MV-4-11 (cell line): Measurements from ENCODE around the gene SHCBP1L.
A peak's percentile ranks its signal among the peaks of the same experiment; 100 is the strongest.

Experiments used
- DNase-seq: peaks from one replicate; lab custom pipeline; 2025; lab: John Stamatoyannopoulos, UW

Gene SHCBP1L

DNA sequence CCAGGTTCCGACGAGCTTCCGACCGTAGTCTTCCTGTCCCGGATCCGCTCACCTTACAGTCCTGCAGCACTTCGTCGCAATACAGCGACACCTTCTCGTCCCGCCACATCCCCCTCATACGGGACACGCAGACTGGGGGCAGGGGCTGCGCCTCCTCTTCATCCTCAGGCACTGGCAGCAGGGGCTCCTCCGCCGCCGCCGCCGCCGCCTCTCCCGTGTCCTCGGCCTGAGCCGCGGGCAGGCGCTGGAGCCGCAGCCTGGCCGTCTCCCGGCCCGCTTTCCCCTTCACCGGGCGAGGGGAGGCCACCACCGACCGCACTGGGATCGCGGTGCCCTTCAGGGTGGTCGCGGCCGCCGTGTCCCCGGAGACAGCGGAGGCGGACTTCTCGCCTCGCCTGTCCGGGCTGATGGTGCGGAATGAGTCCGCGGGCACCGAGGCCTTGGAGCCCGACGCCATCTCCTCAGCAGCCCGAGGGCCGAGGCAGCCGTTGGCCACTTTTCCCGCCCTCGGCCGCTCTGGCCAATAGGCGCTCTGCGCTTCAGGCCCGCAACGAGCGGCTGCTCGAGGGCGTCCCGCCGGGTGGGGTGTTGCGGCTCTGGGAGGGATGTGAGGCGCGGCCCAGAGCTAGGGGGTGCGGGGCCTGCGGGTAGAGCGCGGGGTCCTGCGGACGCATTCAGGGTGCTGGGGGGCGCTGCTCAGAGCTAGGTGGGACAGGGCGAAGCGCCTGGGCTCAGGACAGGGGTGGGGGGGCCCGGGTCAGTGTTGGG lies at the start of gene SHCBP1L:
TSS of gene SHCBP1L (minus strand) at position 490 of the 768 bp plus-strand sequence. CDS start at position 457, 33 bp downstream.
- no peak for DNase-seq

DNA sequence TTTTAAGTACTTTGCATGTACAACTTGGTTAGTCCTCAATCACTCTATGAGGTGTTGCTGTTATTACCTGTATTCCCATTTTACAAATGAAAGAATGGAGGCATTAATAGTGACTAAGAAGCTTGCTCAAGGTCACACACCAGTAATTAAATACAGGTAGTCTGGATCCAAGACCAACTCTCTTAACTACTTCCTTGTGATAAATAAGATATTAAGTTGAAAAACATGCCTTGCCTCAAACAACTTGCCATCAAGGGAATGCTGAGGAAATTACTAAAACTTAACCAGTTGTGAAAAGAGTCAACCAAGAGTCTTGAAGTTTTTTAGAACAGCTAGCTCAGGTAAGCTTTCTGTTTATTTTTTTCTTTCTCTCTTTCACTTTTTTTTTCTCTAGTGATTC lies 49.3 kb upstream of the SHCBP1L start:
- DNase-seq: no peak

DNA sequence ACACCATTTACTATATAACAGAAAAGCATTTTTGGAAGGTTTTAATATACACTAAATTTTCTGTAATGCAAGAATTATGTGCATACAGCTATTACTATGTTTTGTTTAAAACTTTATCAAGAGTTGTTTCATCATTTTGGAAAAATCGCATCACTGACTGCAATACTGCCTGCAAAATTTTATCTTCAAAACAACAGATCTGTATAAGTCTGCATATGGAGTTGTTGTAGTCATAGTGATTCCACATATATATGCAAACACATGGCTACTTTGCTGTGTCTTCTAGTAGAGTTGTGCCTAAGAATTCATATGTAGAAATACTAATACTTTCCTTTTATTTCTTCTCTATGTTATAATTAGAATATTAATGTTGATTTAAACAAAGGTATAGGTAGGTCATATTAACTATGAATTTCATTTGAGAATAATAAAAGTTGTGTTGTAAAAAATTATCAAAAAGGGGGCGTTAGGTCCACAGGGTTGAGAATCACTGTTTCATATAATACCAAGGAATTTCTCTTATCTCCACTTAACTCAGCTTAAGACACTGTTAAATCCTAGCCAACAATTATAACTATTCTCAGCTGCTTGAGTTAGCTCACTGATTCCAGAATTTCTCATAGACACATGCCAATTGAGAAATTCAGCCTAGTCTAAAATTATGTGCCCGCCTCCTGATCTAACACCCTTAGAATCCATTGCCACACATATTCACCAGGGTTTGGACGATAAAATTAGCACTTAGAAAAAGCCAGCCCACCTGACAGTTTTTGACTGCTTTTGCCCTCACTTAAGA lies 47.4 kb upstream of the SHCBP1L start:
- no peak for DNase-seq

DNA sequence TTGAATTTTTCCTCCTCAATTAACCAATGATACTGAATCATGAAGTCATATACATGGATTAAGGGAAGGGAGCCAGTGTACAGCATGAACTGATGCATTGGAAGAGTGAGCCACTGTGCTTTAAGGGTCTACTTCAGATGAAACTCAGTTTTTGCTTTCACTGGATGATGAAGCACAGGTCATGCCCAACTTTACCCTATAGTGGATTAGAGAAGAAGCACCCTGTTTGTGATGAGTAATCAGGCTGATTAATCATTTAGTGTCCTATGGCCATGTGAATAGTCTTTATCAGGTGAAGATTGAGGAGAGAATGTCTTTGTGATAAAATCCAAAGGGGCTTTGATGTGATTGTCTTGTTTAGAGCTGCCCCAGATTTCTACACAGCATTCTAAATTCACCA lies 45.5 kb upstream of the SHCBP1L start:
- DNase-seq: no peak

DNA sequence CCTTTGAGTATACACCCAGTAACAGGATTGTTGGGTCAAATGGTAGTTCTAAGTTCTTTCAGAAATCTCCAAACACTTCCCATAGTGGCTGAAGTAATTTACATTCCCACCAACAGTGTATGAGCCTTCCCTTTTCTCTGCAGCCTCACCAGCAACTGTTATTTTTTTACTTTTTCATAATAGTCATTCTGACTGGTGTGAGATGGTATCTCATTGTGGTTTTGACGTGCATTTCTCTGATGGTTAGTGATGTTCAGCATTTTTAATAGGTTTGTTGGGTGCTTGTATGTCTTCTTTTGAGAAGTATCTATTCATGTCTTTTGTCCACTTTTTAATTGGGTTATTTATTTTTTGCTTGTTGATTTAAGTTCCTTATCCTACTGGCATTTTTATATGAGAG lies 43.9 kb upstream of the SHCBP1L start:
- DNase-seq: no peak

DNA sequence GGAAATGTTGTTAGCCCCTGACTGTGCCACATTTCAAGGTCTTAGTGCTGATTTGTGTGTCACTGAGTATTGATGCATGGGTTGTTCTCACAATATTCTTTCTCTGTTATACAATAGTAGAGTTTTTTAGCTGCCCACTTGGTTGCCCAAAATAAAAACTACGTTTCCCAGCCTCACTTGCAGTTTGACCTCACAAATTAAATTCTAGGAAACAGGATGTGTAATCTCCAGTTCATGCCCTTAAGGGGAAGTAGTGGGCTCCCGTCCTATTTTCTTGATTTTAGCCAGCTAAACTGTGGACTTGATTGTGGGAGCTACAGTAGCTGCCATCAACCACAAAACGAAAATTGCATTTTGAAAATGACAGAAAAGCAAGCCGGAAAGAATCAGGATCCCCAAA lies 42.9 kb upstream of the SHCBP1L start:
- DNase-seq: peak; percentile 85

DNA sequence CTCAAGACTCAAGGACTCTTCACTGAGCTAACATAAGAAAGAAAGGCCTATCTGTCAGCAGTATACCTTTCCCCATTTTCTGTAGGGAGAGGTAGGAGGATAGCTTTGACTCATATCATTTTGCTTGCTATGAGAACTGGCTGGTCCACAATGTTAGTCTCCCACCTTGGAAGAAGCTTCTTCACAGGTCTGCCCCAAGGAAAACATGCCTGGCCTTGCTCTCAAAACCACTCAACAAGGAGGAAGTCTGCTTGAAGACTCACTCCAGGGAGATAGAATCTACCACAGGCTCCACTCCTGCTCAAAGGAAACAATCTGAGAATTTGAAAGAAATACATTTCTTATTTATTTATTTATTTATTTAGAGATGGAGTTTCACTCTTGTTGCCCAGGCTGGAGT lies 40.8 kb upstream of the SHCBP1L start:
- DNase-seq: no peak

DNA sequence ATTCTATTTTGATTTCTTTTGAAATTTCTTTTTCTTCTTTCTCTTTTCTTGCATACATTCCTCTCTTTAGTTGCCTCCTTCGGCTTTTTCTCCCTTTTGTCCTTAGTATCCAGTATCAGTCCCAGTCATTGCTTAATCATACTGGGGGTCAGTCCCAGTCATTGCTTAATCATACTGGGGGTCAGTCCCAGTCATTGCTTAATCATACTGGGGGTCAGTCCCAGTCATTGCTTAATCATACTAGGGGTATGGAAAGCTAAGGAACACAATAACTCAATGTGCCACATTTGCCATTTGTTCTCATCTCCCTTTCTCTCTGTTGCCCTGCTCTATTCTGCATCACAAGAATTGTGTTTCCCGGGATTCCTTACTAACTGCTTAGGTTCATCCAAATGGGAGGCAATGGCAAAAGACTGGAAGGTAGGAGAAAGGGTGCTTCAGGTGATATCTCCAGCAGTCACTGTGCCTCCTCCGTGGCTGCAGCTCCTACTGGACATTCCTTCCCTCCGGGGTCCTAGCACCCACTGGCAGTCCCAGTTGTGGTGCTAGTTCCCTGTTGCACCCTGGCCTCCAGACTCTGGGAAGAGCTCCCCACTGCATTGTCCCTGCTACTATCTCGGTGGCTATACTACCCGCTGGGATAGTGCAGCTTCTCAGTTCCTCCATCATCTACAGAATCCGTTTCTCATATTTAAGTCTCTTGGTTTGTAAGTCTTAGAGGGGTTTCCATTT lies 37.6 kb upstream of the SHCBP1L start:
- no peak for DNase-seq

DNA sequence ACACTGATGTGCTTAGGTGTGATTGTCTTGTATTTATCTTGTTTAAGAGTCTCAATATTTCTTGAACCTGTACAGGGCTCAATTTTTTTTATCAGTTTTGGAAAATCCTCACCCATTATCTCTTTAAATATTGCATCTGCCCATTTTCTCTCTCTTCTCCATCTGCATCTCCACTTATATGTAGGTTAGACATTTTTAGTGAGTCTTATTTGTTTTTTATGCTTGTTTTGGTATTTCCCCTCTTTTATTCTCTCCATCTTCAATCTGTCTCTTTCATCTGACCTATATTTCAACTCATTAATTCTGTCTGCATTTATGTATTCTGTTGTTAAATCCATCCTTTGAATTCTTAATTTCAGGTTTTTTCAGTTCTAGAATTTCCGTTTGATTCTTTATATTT lies 32.9 kb upstream of the SHCBP1L start:
- DNase-seq: no peak

DNA sequence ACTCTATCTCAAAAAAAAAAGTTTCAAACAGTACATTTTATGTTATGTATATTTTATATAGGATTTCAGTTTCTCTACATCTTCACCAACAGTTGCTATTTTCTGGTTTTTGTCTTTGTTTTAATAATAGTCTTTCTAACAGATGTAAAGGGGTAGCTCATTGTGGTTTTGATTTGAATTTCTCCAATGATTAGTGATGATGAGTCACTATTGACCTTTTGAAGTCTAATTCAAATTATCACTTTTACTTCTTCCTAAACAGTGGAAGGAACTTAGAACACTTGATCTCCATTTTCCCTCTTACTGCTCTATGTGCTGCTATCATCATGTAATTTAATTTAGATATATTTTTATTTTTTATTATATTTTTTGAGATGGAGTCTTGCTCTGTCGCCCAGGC lies 31.7 kb upstream of the SHCBP1L start:
- no peak for DNase-seq

DNA sequence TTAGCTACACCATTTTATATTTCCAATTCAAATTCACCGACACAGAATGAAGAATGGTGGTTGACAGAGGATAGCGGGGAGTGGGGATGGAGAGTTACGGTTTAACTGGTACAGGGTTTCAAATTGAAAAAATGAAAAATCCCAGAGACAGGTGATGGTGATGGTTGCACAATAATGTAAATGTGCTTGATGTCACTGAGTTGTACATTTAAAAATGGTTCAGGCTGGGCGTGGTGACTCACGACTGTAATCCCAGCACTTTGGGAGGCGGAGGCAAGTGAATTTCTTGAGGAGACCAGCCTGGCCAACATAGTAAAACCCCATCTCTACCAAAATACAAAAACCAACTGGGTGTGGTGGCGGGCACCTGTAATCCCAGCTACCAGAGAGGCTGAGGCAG lies 31.2 kb upstream of the SHCBP1L start:
- no peak for DNase-seq

DNA sequence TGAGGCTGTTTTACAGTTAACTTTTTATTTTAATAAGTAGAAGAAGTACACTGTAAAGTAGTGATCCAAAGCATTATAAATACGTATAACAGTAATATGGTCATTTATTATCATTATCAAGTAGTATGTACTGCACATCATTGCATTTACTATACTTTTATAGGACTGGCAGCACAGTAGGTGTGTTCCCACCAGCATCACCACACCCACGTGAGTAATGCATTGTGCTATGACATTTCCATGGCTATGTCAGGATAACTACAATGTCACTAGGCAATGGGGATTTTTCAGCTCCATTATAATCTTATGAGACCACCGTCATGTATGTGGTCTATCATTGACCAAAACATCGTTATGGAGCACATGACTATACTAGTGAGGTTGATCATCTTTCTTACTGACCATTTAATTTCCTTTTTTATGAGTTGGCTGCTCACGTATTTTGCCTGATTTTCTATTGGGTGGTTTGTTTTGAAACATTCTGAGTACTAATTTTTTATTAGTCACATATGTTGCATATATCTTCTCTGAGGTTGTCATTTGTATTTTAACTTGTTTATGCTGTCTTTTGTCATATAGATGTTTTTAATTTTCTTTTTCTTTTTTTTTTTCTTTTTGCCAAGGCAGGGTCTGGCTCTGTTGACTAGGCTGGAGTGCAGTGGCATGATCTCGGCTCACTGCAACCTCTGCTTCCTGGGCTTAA lies 25.3 kb upstream of the SHCBP1L start:
- no peak for DNase-seq

DNA sequence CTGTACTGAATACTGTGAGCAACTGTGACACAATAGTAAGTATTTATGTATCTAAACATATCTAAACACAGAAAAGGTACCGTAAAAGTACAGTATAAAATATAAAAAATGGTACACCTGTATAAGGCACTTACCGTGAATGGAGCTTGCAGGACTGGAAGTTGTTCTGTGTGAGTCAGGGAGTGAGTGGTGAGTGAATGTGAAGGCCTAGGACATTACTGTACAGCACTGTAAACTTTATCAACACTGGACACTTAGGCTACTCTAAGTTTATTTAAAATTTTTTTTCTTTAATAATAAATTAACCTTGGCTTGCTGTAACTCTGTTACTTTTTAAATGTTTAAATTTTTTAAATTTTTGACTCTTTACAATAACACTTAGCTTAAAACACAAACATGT lies 24.5 kb upstream of the SHCBP1L start:
- no peak for DNase-seq

DNA sequence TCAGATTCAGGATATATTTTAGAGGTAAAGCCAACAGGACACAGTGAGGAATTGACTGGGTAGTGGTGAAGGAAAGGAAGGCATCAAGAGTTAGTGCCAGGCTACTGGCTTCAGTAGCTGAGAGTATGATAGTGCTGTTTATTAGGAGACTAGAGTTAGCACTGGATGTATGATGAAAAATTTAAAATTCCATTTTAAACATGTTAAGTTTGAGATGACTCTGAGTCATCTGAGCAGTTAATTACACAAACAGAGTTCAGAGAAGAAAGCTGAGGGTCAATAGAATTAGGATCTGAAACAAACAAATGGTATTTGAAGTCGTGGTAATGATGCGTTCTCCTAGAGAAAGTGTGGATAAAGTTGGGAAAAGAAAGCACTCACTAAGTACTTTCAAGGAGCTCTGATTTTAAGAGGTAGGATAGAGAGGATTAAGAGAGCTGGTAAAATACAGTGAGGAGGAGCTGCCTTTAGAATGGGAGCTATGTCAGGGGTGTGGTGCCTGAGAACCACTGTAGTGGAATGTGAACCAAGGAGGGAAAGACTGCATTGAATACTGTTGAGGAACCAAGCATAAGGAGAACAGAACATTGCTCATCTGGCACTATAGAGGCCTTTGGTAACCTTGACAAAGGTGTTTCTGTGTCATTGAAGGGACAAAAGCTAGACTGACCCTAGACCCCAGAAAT lies 21.7 kb upstream of the SHCBP1L start:
- no peak for DNase-seq

DNA sequence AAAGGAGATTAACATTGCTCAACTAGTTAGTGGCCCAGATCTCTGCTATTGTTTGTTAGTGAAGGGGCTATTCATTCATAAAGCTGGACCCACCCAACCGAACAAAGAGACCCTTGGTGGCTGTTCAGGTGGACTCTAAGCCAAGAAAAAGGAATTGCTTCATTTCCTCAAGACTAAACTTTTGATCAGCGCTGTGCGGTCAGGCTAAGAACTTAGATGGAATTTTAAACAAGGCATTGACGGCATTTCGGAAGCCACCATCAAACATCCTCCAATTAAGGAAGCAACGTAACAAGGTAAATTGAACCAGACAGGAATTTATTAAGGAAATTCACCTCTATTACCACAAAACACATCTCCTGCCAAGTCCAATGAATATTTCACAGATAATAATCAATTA lies 19.9 kb upstream of the SHCBP1L start:
- DNase-seq: no peak

DNA sequence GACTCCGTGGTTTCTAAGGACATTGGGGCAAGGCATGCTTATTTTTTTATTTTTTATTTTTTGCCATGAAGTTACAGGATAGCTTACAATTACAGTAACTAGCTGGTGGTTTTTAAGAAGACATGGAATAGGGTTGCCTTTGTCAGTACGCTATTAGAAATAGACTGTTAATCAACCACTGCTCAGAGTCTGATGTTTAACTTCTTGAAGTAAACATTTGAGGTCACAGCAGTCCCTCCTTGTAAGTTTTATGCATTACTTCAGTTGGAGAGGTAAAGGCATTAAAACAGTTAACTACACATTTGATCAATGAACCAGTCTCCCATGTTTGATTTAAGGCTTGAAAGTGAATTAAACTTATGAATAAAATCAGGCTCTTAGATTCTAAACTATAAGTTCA lies 19.3 kb upstream of the SHCBP1L start:
- DNase-seq: no peak

DNA sequence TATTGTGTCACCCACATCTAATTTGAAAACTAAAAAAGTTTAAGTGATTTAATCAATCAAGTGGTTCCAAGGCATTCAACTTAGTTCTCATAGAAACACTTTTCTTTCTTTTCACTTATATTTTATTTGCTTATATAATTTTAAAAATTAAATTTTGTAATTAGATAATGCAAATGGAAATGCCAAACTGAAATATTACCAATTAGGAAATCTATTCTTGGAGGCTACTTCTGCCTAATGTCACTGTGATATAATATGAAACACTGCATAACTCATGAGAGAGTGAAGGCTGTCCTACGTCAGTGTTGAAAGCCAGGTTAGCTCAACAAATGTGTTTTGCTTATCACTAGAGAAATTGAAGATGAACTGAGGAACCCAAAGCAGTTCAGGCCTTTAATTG lies 18.3 kb upstream of the SHCBP1L start:
- no peak for DNase-seq

DNA sequence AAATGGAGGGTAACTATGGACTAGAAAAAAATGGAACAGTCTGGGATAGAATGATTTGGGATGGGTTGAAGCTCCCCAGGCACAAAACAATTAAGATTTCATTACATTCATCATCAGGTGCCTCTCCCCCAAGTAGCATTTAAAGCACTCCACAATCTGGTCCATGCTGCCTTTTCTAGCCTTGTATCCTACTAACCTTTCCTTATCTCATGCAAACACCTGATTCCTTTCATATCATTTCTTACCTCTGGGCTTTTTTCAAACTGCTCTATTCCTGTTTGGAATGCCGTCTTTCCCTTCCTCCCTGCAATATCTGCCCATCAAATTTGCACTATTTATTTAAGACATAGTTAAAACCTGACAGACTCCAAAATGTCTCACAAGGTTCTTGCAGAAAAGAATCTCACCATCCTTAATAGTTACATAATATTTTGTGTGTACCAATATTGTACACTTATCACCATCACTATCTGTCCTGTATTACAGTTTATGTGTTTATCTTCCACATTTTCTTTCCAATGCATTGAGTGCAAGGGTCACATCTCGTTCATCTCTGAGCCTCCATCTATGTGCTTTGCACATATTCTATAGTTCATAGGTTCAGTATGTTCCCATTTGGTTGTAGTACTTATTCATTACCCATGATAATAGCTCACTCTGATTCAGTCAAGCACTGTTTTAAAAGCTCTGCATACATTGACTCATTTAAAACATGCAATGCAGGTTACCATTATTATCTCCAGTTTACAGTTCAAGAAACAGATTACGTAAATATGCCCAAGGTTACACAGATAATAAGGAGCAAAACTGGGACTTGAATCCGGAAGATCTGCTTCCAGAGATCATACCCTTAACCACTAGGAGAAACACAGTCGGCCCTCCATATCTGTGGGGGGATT lies 16.1 kb upstream of the SHCBP1L start:
- DNase-seq: no peak

DNA sequence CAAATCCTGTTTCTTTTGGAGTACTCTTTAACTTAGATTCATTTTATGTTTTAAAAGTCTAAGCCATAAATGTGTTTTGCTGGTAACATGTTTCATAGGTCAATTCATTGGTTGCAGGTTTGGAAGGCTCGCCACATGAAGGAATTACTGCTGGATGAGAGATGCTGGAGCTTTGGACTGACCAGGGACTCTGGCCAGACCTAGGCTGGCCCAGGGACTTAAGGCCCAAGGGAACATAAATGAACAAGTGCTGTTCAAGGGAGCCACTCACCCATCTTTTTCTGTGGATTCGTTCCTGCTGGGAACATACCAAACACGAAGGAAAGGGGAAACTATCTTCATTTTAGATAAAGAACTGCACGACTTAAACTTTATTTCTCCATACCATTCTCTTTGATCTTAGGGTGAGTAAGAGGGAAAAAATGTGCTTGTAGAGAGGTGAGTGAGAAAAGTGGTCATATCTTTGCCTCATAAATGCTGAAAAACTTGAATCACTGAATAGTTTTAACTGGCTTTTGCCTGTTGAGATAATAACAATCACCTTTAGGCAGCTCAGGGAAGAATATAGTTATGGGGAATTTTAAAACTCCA lies 15.3 kb upstream of the SHCBP1L start:
- DNase-seq: no peak

DNA sequence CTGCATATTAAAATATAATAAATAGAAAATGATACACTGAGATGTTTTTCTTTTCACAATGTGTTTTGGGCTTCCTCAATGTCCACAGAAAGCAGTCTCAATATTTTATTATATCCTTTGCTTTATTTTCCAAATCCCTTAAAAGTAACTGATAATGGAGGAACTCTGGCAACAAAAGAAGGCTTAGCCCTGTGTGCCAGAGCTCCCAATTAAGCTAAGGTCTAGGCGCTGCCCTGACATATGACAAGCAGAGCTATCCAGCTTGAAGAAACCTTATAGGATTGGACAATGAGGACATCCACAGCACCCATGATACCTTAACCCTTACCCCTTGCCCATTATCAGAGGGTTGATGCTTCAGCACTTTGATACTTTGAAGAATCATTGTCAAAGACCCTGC lies 12.9 kb upstream of the SHCBP1L start:
- DNase-seq: no peak
